Natural killer cell (primary cell): Measurements from ENCODE around the gene PES1. TPM values are rescaled to one million over a fixed set of nuclear protein-coding genes. Genes with fewer than 3 reads are reported as not detected.

Experiments used
- ATAC-seq, 3 donors: fragments of 150-1000 bp in 2 of 3; fragments of 200-7000 bp in 1 of 3; cut with Tn5 transposase; 1 replicate in 1 of 3; 2 replicates in 2 of 3; pipeline ENCODE4 v1.10.0; 2021; ENCODE audit warnings: mild to moderate bottlenecking in 2 of 3, moderate library complexity in 2 of 3
- DNase-seq, 2 donors: peaks; one replicate each; pipeline versions ENCODE4 v3.0.0 to v3.0.0-alpha.2; 2013 to 2021; ENCODE audit warnings: mixed read lengths in 1 of 2
- H3K27ac ChIP-seq: one replicate; pipeline ENCODE4 v1.5.1; 2013; ENCODE audit warnings: mild to moderate bottlenecking, low read length
- H3K27me3 ChIP-seq: one replicate; pipeline ENCODE4 v1.6.1; 2013; ENCODE audit warnings: low read length; ENCODE audit not compliant: control insufficient read depth, insufficient read depth
- H3K36me3 ChIP-seq: one replicate; pipeline ENCODE4 v1.6.1; 2013; ENCODE audit warnings: low read length; ENCODE audit not compliant: control insufficient read depth, insufficient read depth
- H3K4me1 ChIP-seq: one replicate; pipeline ENCODE4 v1.6.1; 2013; ENCODE audit warnings: low read length; ENCODE audit not compliant: control insufficient read depth, insufficient read depth
- H3K4me3 ChIP-seq: one replicate; pipeline ENCODE4 v1.5.1; 2013; ENCODE audit warnings: low read length
- H3K9me3 ChIP-seq: one replicate; pipeline ENCODE4 v1.6.1; 2013; ENCODE audit warnings: low read length; ENCODE audit not compliant: control insufficient read depth, insufficient read depth
- H3K27ac Mint-ChIP-seq, 2 donors: one replicate each; pipeline ENCODE4 v1.8.0; 2022; ENCODE audit warnings: mild to moderate bottlenecking in 2 of 2, mixed read lengths in 2 of 2, moderate library complexity in 1 of 2
- H3K27me3 Mint-ChIP-seq, 2 donors: one replicate each; pipeline ENCODE4 v1.8.0; 2022; ENCODE audit warnings: low read depth in 2 of 2, mixed read lengths in 2 of 2
- H3K36me3 Mint-ChIP-seq: one replicate; pipeline ENCODE4 v1.8.0; 2022; ENCODE audit warnings: mixed read lengths
- H3K4me1 Mint-ChIP-seq, 2 donors: one replicate each; pipeline ENCODE4 v1.8.0; 2022; ENCODE audit warnings: mixed read lengths in 2 of 2
- H3K4me3 Mint-ChIP-seq: one replicate; pipeline ENCODE4 v1.8.0; 2022; ENCODE audit warnings: mild to moderate bottlenecking, moderate library complexity, mixed read lengths
- H3K9me3 Mint-ChIP-seq, 2 donors: one replicate each; pipeline ENCODE4 v1.8.0; 2022; ENCODE audit warnings: mixed read lengths in 2 of 2
- CTCF ChIP-seq: fragments of 200-600 bp; IDR thresholded peaks from one replicate; pipeline ENCODE4 v1.8.0; 2022; ENCODE audit warnings: antibody characterized with exemption
- WGBS: methylation state at CpG from one replicate; pipeline ENCODE4 v1.1.7; 2013; ENCODE audit warnings: missing lambda C conversion rate; ENCODE audit not compliant: insufficient coverage; 5-methylcytosine and 5-hydroxymethylcytosine counted together
- intact Hi-C: fragments of 100-400 bp; cut with micrococcal nuclease; formaldehyde crosslinking; loops from one replicate; pipeline ENCODE4 v1.14.2; 2022
- total RNA-seq, 4 donors: library from RNA; stranded (reverse); fragments of 120-200 nt in 1 of 4; gene quantifications; one replicate each; pipeline versions ENCODE4 v1.2.3 to v1.2.4, GENCODE V29; 2013 to 2022

The PES1 gene
- 10 to 100 TPM; 30.9 to 39.7 (median 34.9) TPM for total RNA-seq
- 37.7 TPM for total RNA-seq (2013)

DNA sequence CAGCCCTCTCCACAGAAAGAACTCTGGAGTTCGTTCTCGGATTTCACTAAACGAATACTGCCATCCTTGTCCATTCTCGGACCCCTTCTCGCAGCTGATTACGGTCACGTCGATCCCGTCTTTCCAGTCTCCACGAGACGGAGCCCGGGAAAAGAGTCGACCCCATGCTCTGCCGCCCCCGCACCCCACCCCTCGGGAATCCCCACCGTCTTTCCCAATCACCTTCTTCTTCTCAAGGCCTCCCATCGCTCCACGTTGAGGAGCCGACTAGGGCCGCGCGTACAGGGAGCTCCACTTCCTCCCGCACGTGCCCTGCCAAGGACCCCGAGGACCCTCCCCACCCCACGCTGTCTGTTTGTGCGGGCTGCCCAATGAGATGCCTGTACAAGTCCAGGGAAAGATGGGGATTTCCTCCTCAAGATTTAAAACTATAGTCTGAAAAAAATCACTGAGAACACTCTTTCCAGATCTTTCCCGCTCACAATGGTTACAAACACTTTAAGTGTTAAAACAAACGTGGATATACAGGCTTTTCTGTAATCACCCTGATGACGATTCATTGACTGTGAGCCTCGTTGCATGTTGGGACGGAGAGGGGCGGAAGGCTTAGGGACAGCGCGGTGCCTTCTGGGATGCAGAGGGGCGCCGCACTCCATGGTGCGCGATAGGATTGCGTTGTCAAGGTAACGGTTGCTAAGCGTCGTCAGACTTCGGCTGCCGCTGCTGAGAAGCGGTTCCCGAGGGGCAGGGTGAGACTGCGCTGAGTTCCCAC is at the start of gene PES1:
Gene PES1, minus strand, starts transcription at position 323 of the 772 bp plus-strand sequence. Its CDS starts 77 bp downstream, at position 246.
- ATAC-seq (peak; percentile 96 to 99 (median 98)), DNase-seq (peak; percentile 92 to 100)
- Mint-ChIP-seq H3K27ac (no peak within 1 kb of the TSS), H3K36me3 (no peaks in the 10 kb centered on the region), H3K9me3 (no peaks in the 10 kb centered on the region), H3K4me3 (no peak within 1 kb of the TSS), H3K27me3 (no peaks in the 10 kb centered on the region), H3K4me1 (no peaks in the 10 kb centered on the region)
- intact Hi-C loops, result loop anchor here (1.0 kb wide), 1 partner anchor 44 kb away; the partner anchor contains the start of gene SLC35E4
- Histone ChIP-seq H3K4me1 (peaks cover 11% of the 10 kb centered on the region), H3K9me3 (no peaks in the 10 kb centered on the region), H3K36me3 (peaks cover 23% of the 10 kb centered on the region), H3K27ac (peak within 1 kb of the TSS; percentile 79), H3K4me3 (peak within 1 kb of the TSS; percentile 59), H3K27me3 (no peaks in the 10 kb centered on the region)
- TF ChIP-seq CTCF, result no peak
- under 1% methylated on average over 49 of the region's 49 CpGs for WGBS

- Histone ChIP-seq H3K27me3 (no peaks in the 10 kb centered on the region), H3K4me1 (peaks cover 19% of the 10 kb centered on the region), H3K27ac (no peak overlapping the region), H3K9me3 (no peaks in the 10 kb centered on the region), H3K4me3 (no peak overlapping the region), H3K36me3 (no peaks in the 10 kb centered on the region)
- Mint-ChIP-seq H3K4me1 (peaks cover 0 to 8% of the 10 kb centered on the region in 2 donors), H3K4me3 (no peak overlapping the region), H3K27ac (no peak overlapping the region), H3K27me3 (no peaks in the 10 kb centered on the region), H3K36me3 (no peaks in the 10 kb centered on the region), H3K9me3 (no peaks in the 10 kb centered on the region)
- TF ChIP-seq CTCF, result no peak
- WGBS, result 96% methylated on average over 4 of the region's 4 CpGs
- intact Hi-C loops, result no loop called here
- ATAC-seq, result no peak
- no peak for DNase-seq
These were observed 49.2 kb upstream of the PES1 start for GRCh38 chr22:30640839-30641430.

- no peak overlapping the region for H3K27ac ChIP-seq
- 91% methylated on average over 4 of the region's 4 CpGs for WGBS
- peaks cover 20% of the 10 kb centered on the region for H3K4me1 ChIP-seq
- no peaks in the 10 kb centered on the region for H3K27me3 Mint-ChIP-seq
- H3K27me3 ChIP-seq, result no peaks in the 10 kb centered on the region
- H3K27ac Mint-ChIP-seq, result no peak overlapping the region
- H3K4me3 Mint-ChIP-seq, result no peak overlapping the region
- DNase-seq (no peak), ATAC-seq (no peak)
- H3K36me3 Mint-ChIP-seq, result no peaks in the 10 kb centered on the region
- H3K9me3 Mint-ChIP-seq, result no peaks in the 10 kb centered on the region
- H3K9me3 ChIP-seq, result no peaks in the 10 kb centered on the region
- H3K36me3 ChIP-seq, result no peaks in the 10 kb centered on the region
- intact Hi-C loops, result no loop called here
- H3K4me1 Mint-ChIP-seq, result peaks cover 0 to 14% of the 10 kb centered on the region in 2 donors
- no peak overlapping the region for H3K4me3 ChIP-seq
- TF ChIP-seq CTCF, result no peak
These were observed 48.7 kb upstream of the PES1 start for GRCh38 chr22:30640361-30640760.
